NCI-H2171 treated with DMSO at 0.1 percent for 48 hours (cell line): ENCODE data around the gene PAOX.
"Not testable (repeated sequence)": the region's sequence is repeated elsewhere in the genome, so short reads cannot be mapped to it uniquely, and the experiment has no call there.

ENCODE experiments used
- DNase-seq: peaks from one replicate; lab custom pipeline; 2025; lab: John Stamatoyannopoulos, UW

PAOX gene

GRCh38 chr10:133405844-133406527, 26.9 kb downstream of the PAOX start:
- no peak for DNase-seq

- DNase-seq: no peak
Observed at GRCh38 chr10:133411523-133412380, 32.7 kb downstream of the PAOX start.

GRCh38 chr10:133412381-133412711, 33.3 kb downstream of the PAOX start:
- DNase-seq: no peak

GRCh38 chr10:133414401-133414800, 35.3 kb downstream of the PAOX start:
- DNase-seq: not testable (repeated sequence)

GRCh38 chr10:133415752-133416151, 36.7 kb downstream of the PAOX start:
- DNase-seq: no peak

- DNase-seq: no peak
Observed at GRCh38 chr10:133418289-133418993, 39.4 kb downstream of the PAOX start.

GRCh38 chr10:133419211-133419950, 40.3 kb downstream of the PAOX start:
- no peak for DNase-seq

- DNase-seq: no peak
Observed at GRCh38 chr10:133420028-133420427, 41.0 kb downstream of the PAOX start.

GRCh38 chr10:133420579-133420978, 41.5 kb downstream of the PAOX start:
- no peak for DNase-seq

- no peak for DNase-seq
Observed at GRCh38 chr10:133421336-133422222, 42.5 kb downstream of the PAOX start.

GRCh38 chr10:133422223-133422806, 43.3 kb downstream of the PAOX start:
- no peak for DNase-seq

GRCh38 chr10:133422807-133423771, 44.0 kb downstream of the PAOX start:
- no peak for DNase-seq

GRCh38 chr10:133424102-133424501, 45.0 kb downstream of the PAOX start:
- DNase-seq: not testable (repeated sequence)

GRCh38 chr10:133424601-133425000, 45.5 kb downstream of the PAOX start, which contains the start of gene SPRN:
Gene SPRN (minus strand): TSS chr10:133424625. CDS start chr10:133423681, 944 bp downstream.
- not testable (repeated sequence) for DNase-seq

- DNase-seq: not testable (repeated sequence)
Observed at GRCh38 chr10:133429571-133429970, 50.5 kb downstream of the PAOX start.

- not testable (repeated sequence) for DNase-seq
Observed at GRCh38 chr10:133431888-133432613, 53.0 kb downstream of the PAOX start.

GRCh38 chr10:133432789-133433188, 53.7 kb downstream of the PAOX start:
- not testable (repeated sequence) for DNase-seq

GRCh38 chr10:133438711-133439273, 59.7 kb downstream of the PAOX start:
- no peak for DNase-seq
